H9 (cell line): ENCODE measurements around the gene DDIT4. TPM values are rescaled to one million over a fixed set of nuclear protein-coding genes. Genes with fewer than 3 reads are reported as not detected.

Experiments
- DNase-seq: peaks from one replicate; pipeline ENCODE4 v3.0.0-alpha.2; 2017
- H2AFZ ChIP-seq: one replicate; pipeline ENCODE4 v1.6.1; 2013; ENCODE audit warnings: mild to moderate bottlenecking, low read length, control low read depth, moderate library complexity
- H2AK5ac ChIP-seq: 2 replicates; pipeline ENCODE4 v1.6.1; 2013; ENCODE audit warnings: low read length, control low read depth, mixed read lengths; ENCODE audit not compliant: insufficient read length
- H2BK120ac ChIP-seq: one replicate; pipeline ENCODE4 v1.6.1; 2013; ENCODE audit warnings: low read depth, mild to moderate bottlenecking, low read length, control low read depth, inconsistent platforms; ENCODE audit not compliant: poor library complexity, severe bottlenecking
- H2BK12ac ChIP-seq: 2 replicates; pipeline ENCODE4 v1.6.1; 2013; ENCODE audit warnings: low read length, control low read depth, mixed read lengths, low read depth; ENCODE audit not compliant: insufficient read length
- H2BK15ac ChIP-seq: 2 replicates; pipeline ENCODE4 v1.6.1; 2013; ENCODE audit warnings: low read depth, low read length, control low read depth
- H2BK20ac ChIP-seq: one replicate; pipeline ENCODE4 v1.6.1; 2013; ENCODE audit warnings: low read depth, mild to moderate bottlenecking, low read length, control low read depth, inconsistent platforms; ENCODE audit not compliant: poor library complexity, severe bottlenecking
- H2BK5ac ChIP-seq: 2 replicates; pipeline ENCODE4 v1.6.1; 2013; ENCODE audit warnings: low read length, control low read depth, mixed read lengths; ENCODE audit not compliant: insufficient read length
- H3K14ac ChIP-seq: 2 replicates; pipeline ENCODE4 v1.6.1; 2013; ENCODE audit warnings: low read length, control low read depth; ENCODE audit not compliant: insufficient read depth
- H3K18ac ChIP-seq: 2 replicates; pipeline ENCODE4 v1.6.1; 2013; ENCODE audit warnings: low read depth, mild to moderate bottlenecking, mixed read lengths, low read length, control low read depth; ENCODE audit not compliant: insufficient read length
- H3K23ac ChIP-seq: 2 replicates; pipeline ENCODE4 v1.6.1; 2013; ENCODE audit warnings: low read length, control low read depth, mixed read lengths, low read depth; ENCODE audit not compliant: insufficient read length
- H3K23me2 ChIP-seq: 2 replicates; pipeline ENCODE4 v1.6.1; 2013; ENCODE audit warnings: low read depth, mild to moderate bottlenecking, mixed read lengths, low read length, control low read depth; ENCODE audit not compliant: insufficient read length, poor library complexity, severe bottlenecking
- H3K27ac ChIP-seq: 2 replicates; pipeline ENCODE4 v1.5.1; 2013; ENCODE audit warnings: low read length, control low read depth, mixed read lengths, low read depth; ENCODE audit not compliant: insufficient read length
- H3K27me3 ChIP-seq: 2 replicates; pipeline ENCODE4 v1.6.1; 2013; ENCODE audit warnings: low read length, control low read depth, inconsistent platforms; ENCODE audit not compliant: insufficient read depth
- H3K4ac ChIP-seq: 2 replicates; pipeline ENCODE4 v1.6.1; 2013; ENCODE audit warnings: low read depth, mild to moderate bottlenecking, control low read depth, inconsistent platforms, low read length, moderate library complexity
- H3K4me1 ChIP-seq: 2 replicates; pipeline ENCODE4 v1.6.1; 2013; ENCODE audit warnings: low read length, control low read depth, inconsistent platforms; ENCODE audit not compliant: insufficient read depth
- H3K4me2 ChIP-seq: 2 replicates; pipeline ENCODE4 v1.6.1; 2013; ENCODE audit warnings: low read length, control low read depth, mixed read lengths; ENCODE audit not compliant: insufficient read length, insufficient read depth
- H3K56ac ChIP-seq: 2 replicates; pipeline ENCODE4 v1.6.1; 2013; ENCODE audit warnings: low read depth, mild to moderate bottlenecking, mixed read lengths, low read length, control low read depth; ENCODE audit not compliant: insufficient read length
- H3K79me1 ChIP-seq: 2 replicates; pipeline ENCODE4 v1.6.1; 2013; ENCODE audit warnings: low read depth, mild to moderate bottlenecking, moderate library complexity, low read length, control low read depth, inconsistent platforms; ENCODE audit not compliant: insufficient read depth, poor library complexity, severe bottlenecking
- H3K79me2 ChIP-seq: 2 replicates; pipeline ENCODE4 v1.6.1; 2013; ENCODE audit warnings: low read length, control low read depth, inconsistent platforms; ENCODE audit not compliant: insufficient read depth
- H3K9ac ChIP-seq: 2 replicates; pipeline ENCODE4 v1.6.1; 2013; ENCODE audit warnings: low read length, control low read depth, mixed read lengths; ENCODE audit not compliant: insufficient read length; ENCODE audit errors: extremely low read depth
- H3K9me3 ChIP-seq: one replicate; pipeline ENCODE4 v1.6.1; 2013; ENCODE audit warnings: low read depth, low read length, inconsistent platforms; ENCODE audit not compliant: control insufficient read depth
- H3T11ph ChIP-seq: one replicate; pipeline ENCODE4 v1.6.1; 2013; ENCODE audit warnings: mild to moderate bottlenecking, low read length, control low read depth, inconsistent platforms
- H4K20me1 ChIP-seq: one replicate; pipeline ENCODE4 v1.6.1; 2013; ENCODE audit not compliant: control insufficient read depth, insufficient read length, insufficient read depth
- H4K5ac ChIP-seq: 2 replicates; pipeline ENCODE4 v1.6.1; 2013; ENCODE audit warnings: low read depth, mild to moderate bottlenecking, mixed read lengths, low read length, control low read depth; ENCODE audit not compliant: insufficient read length
- H4K8ac ChIP-seq: replicated peaks from 2 replicates; pipeline ENCODE4 v1.6.1; 2013; ENCODE audit warnings: low read length, control low read depth, mixed read lengths, low read depth; ENCODE audit not compliant: insufficient read length
- H4K91ac ChIP-seq: 2 replicates; pipeline ENCODE4 v1.6.1; 2013; ENCODE audit warnings: low read depth, mild to moderate bottlenecking, moderate library complexity, mixed read lengths, low read length, control low read depth; ENCODE audit not compliant: insufficient read length
- H3K27ac Mint-ChIP-seq, 3 experiments: 2 replicates in 2 of 3; 3 replicates in 1 of 3; pipeline ENCODE4 v1.8.0; 2020 to 2021; ENCODE audit warnings: mixed read lengths in 3 of 3, mild to moderate bottlenecking in 1 of 3, moderate library complexity in 1 of 3
- H3K27me3 Mint-ChIP-seq: 2 replicates; pipeline ENCODE4 v1.8.0; 2021; ENCODE audit warnings: low read depth, mild to moderate bottlenecking, moderate library complexity, mixed read lengths
- H3K36me3 Mint-ChIP-seq, 3 experiments: 2 replicates in 2 of 3; 3 replicates in 1 of 3; pipeline ENCODE4 v1.8.0; 2020 to 2021; ENCODE audit warnings: low read depth in 3 of 3, mixed read lengths in 3 of 3; ENCODE audit not compliant: insufficient read depth in 1 of 3
- H3K4me1 Mint-ChIP-seq, 2 experiments: 2 replicates each; pipeline ENCODE4 v1.8.0; 2020; ENCODE audit warnings: mixed read lengths in 2 of 2
- H3K4me3 Mint-ChIP-seq, 2 experiments: 2 replicates in 1 of 2; 3 replicates in 1 of 2; pipeline ENCODE4 v1.8.0; 2020 to 2021; ENCODE audit warnings: mild to moderate bottlenecking in 2 of 2, mixed read lengths in 2 of 2, moderate library complexity in 1 of 2
- H3K9me3 Mint-ChIP-seq, 2 experiments: 2 replicates in 1 of 2; 3 replicates in 1 of 2; pipeline ENCODE4 v1.8.0; 2020; ENCODE audit warnings: mild to moderate bottlenecking in 2 of 2, mixed read lengths in 2 of 2, moderate library complexity in 1 of 2
- CTCF ChIP-seq: fragments of 200-600 bp; sonication (generic); conservative IDR thresholded peaks from 3 replicates; pipeline ENCODE4 v1.8.0; 2021; ENCODE audit warnings: antibody characterized with exemption, mild to moderate bottlenecking
- WGBS: extraction: QIAGEN DNeasy Blood & Tissue Kit; methylation state at CpG from one replicate; pipeline ENCODE4 v1.1.7; 2013; ENCODE audit warnings: missing lambda C conversion rate, low lambda C conversion rate, mixed read lengths; ENCODE audit not compliant: insufficient read length; ENCODE audit errors: extremely low coverage; 5-methylcytosine and 5-hydroxymethylcytosine counted together
- total RNA-seq: library from RNA; stranded (reverse); gene quantifications from 2 replicates; pipeline ENCODE4 v1.2.1, GENCODE V29; 2021

Gene DDIT4
- total RNA-seq, 1 experiment from 2014 or later, result 84.0 TPM

DNA sequence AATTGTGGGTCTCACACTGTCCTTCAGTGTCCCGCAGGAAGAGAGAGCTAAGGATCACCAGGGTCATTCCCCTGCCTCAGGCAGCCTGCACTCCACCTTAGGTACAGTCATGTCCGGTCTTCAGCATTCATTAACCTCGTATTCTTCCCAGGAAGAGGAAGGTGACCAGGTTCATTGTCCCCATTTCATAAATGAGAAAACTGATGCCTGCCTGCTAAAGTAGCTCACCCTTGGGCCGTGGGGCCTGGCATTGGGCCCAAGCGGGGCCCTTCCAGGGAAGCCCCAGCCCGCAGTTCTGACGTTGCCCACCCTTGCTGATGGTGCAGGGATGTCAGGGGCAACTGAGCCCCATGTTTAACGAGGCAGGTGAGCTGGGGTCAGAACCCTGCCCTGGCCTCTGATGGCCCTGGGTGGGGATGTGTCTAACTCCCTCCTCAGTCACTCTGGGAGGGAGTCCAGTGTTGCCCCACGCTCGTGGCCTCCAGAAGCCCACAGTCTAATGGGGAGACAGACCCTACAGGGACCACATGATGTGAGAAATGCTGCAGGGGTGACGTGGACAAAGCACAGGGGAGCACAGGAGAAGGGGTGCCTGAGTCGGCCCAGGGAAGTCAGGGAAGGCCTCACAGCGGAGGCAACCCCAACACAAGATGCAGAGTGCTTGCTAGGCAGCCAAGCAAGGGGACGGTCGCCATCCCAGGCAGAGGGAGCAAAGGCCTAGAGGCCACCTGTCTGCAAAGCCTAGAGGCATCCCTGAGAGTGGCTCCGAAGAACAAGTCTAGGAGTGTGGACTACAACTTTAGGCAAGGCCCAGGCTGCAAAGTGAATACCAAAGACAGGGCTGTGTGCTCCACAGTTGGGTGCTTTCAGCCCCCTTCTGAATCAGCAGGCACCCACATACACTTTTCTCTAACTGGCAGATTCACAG, 25.1 kb downstream of the DDIT4 start:
- Histone ChIP-seq H3K18ac (peak overlapping the region; percentile 78), H4K5ac (peak overlapping the region; percentile 11), H3K56ac (no peak overlapping the region), H4K8ac (no peak overlapping the region), H3K23me2 (peaks cover 8% of the 10 kb centered on the region), H3K79me2 (no peaks in the 10 kb centered on the region), H2AK5ac (no peak overlapping the region), H2BK5ac (no peak overlapping the region), H3K14ac (peak overlapping the region; percentile 55), H3K9ac (no peak overlapping the region), H4K91ac (no peak overlapping the region), H3K79me1 (no peaks in the 10 kb centered on the region), H3T11ph (no peak overlapping the region), H3K9me3 (no peaks in the 10 kb centered on the region), H2BK120ac (no peak overlapping the region), H3K4me2 (peak overlapping the region; percentile 85), H2BK15ac (no peak overlapping the region), H3K23ac (no peak overlapping the region), H2AFZ (no peak overlapping the region), H3K27ac (no peak overlapping the region), H3K4ac (no peak overlapping the region), H2BK20ac (no peak overlapping the region), H3K4me1 (peaks cover 3% of the 10 kb centered on the region; the same call in 1 of the 2 replicates), H2BK12ac (peak overlapping the region; percentile 55), H4K20me1 (no peaks in the 10 kb centered on the region), H3K27me3 (no peaks in the 10 kb centered on the region)
- Mint-ChIP-seq H3K9me3 (no peaks in the 10 kb centered on the region; a peak in 1 of 5 replicates), H3K27me3 (peaks cover 2% of the 10 kb centered on the region; the same call in 1 of the 2 replicates), H3K4me1 (peaks cover 17 to 34% of the 10 kb centered on the region in 2 experiments), H3K36me3 (peaks cover 0 to 2% (median 0%) of the 10 kb centered on the region in 3 experiments; a peak in 2 of 7 replicates), H3K27ac (peak overlapping the region; percentile 59 to 90 (median 81); a peak in 3 of 7 replicates), H3K4me3 (peak overlapping the region in 1 of 2 experiments; percentile 73; a peak in 3 of 5 replicates)
- DNase-seq, result no peak
- TF ChIP-seq CTCF, result no peak
- no CpG with 5 or more reads among the region's 16 CpGs for WGBS
